ENCODE measurements around the gene GPATCH2.

DNA sequence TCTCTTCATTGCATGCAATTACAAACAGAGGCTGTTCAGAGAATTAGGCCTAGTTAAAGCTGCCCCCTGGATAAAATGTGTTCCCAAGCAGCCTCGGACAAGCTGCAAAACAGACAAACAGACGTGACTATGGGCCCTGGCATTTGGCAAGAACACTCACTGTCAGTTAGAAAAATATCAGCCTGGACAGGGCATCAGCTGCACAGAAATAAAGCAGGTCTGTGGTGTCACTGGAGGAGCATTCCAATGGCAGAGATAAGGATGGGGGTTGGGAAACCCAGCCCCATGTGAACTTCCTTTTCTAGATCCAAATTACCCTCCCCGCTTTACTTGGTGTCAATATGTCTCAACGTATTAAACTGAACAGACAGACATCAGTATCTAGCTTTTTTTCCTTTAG lies 177.1 kb downstream of the GPATCH2 start:
- TF ChIP-seq GATA2 (IDR thresholded peaks at IDR 0.05; ENCODE audit: low read depth, low read length) (peak; percentile 95), GATA3 (IDR thresholded peaks at IDR 0.05; ENCODE audit: low read depth, low read length) (peak; percentile 45; the same call in 1 of the 2 replicates)
